Amniotic epithelial cell (primary cell): ENCODE results near the gene PDZD8.
A peak's percentile ranks its signal among the peaks of the same experiment; 100 is the strongest.

Experiments used
- DNase-seq: peaks from one replicate; pipeline ENCODE4 v3.0.0-alpha.2; 2010; ENCODE audit warnings: low read depth

PDZD8 gene

DNA sequence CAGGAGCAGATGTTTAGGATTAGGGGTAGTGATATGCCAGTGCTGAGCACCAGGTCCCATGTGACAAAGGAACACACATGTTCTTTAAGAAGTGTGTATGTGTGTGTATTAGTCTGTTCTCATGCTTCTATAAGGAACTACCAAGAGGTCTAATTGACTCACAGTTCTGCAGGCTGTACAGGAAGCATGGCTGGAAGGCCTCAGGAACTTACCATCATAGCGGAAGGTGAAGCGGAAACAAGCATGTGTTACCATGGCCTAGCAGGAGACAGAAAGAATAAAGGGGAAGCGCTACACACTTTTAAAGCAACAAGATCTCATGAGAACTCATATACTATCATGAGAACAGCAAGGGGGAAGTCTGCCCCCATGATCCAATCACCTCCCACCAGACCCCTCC lies 22.8 kb upstream of the PDZD8 start:
- no peak for DNase-seq

DNA sequence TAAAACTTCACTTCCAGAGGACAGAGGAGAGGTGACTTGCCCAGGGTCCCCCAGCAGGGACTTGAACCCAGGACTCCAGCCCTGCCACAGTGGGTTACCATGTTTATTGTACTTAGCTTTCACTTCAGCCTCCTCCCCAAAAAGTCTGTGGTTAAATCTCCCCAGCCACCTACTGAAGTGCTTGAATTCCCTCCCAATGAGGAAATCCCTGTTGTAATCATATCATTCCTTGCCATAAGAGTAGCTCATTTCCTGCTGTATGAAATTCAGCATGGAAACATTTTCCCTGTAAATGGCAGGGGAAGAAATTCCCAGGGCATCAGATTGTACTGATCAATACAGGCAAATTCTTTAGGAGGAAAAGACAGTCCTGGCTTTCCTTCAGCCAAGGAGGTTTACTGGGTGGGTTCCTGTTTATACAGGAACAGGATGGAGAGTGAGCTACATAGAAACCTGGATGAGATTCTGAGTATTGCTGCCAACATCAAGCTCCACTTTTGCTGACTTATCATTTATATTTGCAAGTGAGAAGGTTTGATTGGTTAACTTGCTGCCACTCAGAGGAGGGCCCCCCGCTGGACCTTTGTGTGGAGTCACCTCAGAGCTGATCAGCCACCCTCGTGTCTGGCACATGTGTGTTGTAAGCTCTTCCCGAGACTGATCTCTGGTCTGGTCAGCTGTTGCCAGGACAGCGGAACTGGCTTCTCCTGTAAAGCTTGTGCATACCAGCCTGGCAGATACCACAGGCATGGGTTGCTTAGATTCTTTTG lies 16.4 kb upstream of the PDZD8 start:
- peak; percentile 47 for DNase-seq

DNA sequence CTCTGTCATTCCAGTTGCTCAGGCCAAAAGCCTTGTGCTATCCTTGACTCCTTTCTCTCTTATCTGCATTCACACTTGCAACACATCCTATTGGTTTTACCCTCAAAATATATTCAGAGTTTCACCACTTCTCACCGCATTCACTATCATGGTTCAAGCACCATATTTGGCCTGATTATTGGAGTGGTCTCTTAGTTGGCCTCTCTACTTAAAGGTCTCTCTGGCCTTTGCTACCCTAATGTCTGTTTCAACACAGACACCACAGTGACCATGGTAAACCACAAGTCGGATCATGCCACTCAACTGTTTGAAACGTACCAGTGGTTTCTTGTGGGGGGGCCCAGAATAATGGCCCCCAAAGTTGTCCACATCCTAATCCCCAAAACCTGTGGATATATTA lies 15.2 kb upstream of the PDZD8 start:
- no peak for DNase-seq

DNA sequence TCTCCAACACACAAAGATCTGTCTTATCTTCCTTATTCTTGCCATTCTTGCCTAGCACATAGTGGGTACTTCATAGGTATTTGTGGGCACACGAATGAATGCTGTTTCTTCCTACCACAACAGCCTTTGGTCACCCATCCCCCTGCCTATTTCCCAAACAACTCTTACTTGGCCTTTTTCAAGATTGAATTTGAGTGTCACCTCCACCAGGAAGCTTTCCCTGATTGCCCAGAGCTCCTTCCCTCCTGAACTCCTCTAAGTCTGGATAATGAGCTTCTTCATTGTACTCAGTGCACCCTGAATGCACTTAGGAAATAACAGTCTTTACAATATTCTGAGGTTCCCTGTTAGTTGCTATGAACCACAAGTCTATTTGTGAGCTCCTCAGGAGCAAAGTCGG lies 11.6 kb upstream of the PDZD8 start:
- no peak for DNase-seq

DNA sequence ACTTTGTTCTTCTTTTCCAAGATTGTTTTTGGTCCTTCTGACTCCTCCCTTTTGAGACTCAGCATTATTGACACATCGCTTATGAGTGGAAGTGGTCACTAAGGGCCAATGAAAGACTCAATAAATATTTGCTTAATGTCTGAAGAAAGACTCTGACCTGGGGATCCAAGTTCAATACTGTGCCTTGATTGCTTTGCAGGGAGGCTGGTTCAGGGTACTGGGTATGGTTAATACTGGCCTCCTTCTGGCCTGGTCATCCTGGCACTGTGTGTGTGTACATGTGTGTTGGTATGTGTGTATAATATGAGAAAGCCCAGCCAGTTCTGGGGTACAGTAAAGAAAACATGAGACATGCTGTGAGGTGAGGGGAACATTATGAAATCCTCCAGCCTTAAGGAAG lies 7.6 kb upstream of the PDZD8 start:
- no peak for DNase-seq

DNA sequence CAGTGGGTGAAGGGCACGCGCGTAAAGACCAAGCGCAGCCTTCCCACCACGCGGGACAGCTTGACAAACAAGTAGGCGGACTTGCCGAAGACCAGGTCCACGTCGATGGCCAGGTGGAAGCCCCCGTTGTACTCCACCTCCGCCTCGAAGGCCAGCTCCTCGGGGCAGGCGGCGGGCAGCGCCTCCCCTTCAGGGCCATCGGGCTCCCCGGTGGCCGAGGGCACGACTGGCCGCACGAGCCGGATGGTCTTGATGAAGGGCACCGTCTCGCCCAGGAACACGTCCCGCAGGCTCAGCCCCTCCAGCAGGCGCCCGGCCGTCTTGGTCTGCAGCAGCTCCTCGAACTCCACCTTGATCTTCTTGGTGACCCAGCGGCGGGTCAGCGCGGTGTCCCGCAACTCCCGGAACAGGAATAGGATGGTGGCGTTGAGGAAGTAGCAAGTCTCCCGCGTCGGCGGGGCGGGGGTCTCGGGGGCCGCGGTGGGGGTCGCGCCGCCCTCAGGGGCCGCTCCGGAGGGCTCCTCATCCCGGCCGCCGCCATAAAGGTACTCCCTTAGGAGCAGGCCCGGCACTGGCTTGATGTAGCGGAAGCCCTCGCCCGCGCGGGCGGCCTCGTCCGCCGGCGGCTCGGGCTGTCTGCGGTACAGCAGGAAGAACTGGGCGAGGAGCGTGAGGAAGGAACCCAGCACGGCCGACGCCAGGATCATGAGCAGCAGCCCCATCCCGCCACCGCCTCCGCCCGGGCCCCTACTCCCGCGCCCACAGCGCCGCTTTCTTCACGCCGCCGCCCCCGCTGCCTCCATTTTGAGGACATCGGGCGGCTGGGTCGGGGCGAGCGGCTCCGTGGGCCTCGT lies 507 bp downstream of the PDZD8 start:
- peak; percentile 51 for DNase-seq

DNA sequence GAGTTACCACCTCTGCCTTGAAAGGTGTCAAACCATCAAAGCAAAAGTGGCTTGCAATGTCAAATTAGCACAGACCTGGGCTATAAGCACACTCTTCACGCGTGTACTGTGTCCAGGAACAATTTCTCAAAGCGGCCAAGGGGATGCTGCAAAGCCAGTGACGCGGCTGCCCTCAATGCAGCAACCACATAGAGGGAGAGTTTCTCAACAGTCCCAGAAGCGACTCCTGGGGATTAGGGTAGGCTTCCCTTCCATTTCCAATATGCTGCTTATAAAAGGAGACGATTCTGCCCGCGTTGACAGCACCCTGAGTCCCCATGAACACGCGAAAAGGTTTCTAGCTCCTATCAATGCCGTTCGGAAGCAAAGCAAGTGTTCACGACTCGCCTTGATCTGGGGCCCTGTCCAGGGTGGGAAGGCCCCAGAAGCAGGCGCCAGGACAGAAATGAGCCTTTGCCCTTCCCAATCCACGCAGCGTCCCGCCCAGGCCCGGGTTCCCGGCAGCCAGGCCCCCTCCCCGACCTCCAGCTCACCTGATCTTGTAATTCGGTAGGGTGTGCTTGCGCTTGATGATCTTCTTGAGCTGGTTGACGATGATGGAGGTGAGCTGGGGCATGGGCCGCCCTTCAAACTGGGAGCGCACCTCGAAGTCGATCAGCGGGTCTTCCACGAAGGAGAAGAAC lies 1.3 kb downstream of the PDZD8 start:
- DNase-seq, result peak; percentile 55

DNA sequence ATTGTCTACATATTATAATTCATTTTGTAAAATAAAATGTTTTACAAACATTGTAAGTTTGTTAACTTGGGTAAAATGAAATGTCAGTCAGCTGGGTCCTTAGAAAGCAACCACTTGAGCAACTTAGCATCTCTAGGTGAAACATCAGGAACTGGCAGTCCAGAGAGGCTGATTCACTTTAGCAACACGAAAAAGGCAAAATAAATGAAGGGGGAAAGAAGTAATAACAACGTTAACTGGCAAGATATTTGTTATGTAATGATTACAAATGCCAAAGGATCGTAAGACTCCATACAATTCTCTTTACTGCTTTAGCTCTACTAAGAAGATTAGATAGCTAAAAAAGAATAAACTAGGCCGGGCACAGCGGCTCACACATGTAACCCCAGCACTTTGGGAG lies 5.0 kb downstream of the PDZD8 start:
- peak; percentile 72 for DNase-seq

DNA sequence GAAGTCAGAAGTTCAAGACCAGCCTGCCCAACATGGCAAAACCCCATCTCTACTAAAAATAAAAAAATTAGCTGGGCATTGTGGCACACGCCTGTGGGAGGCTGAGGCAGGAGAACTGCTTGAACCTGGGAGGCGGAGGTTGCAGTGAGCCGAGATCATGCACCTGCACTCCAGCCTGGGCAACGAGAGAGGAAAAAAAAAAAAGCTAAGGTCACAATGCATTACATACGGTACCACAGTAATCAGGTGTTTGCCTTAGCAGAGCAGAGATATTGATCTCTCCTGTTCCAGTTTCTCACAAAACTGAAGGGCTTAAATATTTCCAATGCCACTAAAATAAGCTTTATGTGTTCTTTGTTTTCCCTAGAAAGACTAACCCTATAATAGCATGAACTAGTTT lies 7.5 kb downstream of the PDZD8 start:
- DNase-seq, result no peak

DNA sequence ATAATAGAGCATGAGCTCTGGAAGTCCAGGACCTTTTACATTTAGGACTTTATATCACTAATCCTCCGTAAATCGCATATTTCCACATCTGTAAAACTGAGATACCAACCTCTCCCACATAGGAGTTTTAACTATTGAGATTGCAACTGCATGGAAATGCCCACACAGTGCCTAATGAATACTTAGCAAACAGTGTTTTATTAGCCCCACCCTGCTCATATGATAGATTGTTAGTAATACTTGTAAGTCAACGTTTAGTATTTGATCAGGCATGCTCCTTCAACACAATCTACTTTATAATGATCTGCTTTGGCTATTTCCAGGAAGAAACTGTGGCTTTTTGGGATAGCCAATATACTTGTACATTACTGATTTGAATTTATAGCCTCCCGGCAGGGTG lies 8.5 kb downstream of the PDZD8 start:
- no peak for DNase-seq

DNA sequence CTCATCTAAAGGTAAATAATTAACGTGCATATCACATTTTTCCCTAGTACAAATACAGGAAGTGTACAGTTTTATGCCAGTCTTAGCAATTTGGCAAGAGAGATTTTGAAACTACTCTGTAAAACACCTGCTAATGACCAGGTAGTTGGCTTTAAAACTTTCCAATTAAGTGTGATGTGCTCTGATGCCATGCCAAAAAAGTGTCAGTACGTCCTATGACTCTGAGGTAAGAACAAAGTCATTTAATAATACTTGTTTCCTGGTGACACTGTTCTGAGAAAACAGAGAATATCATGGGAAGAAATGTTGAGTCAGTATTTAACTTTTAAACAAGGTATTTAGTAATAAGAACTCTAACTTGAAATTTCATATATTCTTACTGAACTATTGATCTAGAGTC lies 9.6 kb downstream of the PDZD8 start:
- DNase-seq, result no peak

DNA sequence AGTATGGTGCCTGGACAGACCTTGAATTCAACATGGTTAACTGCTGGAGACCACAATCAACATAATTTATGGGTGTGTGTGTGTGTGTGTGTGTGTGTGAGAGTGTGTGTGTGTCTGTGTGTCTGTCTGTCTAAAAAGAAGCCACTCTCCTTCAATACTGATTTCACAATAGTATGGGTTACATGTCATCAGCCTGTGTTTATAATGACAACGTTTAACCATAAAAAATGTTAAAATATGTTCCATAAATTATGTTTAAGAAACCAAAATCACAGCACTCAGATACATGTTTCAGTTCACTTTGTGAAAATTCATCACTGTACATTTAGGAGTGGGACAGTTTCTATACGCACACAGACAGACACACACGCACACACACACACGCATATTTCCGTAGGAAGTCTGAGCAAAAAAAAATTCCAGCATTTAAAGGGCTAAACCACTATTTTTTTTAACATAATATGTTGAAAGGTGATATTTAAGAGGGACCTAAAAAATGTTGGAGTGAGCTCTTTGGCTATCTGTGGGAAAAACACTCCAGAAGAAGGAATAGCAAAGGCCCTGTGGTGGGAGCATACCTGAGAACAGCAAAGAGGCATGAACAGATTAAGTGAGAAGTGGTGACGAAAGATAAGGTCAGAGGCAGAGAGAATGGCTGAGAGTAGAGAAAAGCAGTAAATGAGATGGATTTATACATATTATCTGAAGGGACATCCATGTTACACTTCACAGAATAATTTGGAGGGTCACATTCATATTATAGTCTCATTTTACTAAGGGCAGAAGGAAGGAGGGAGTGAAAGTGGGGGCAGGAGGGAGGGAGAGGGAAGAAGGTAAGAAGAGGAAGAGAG lies 10.9 kb downstream of the PDZD8 start:
- DNase-seq, result peak; percentile 57

DNA sequence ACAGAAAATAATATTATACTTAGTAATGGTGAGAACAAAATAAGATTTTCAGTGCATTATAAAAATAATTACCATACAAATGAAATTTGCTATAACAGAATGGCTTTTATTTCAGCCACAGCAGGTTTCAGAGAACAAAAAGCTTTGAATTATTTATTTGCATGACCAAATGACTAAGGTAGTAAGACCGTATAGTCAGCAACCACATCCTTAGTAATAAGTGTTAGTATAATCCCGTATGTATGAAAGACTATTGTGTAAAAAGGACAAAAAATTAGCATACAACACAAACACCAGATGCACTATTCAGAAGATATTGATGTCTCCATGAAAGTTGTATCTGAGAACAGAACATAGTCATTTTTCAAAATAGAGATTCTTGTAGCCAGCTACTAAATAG lies 12.2 kb downstream of the PDZD8 start:
- DNase-seq, result peak; percentile 79

DNA sequence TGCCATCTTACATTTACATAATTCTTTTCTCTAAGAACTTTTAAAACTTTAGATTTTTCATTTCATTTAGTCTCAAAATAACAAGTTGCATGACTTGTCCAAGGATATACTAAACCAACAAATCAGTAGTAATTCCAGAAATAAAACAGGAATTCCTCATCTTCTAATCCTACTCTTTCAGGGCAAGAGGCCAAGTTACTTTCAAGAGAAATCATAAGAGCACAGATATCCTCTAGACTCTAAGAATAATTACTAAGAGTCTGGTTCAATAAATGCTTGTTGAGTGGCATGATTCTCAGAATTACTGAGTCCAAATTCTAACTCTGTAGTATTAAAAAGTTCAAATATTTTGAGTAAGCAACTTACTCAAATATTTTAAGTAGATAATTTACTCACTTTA lies 12.9 kb downstream of the PDZD8 start:
- DNase-seq, result peak; percentile 49

DNA sequence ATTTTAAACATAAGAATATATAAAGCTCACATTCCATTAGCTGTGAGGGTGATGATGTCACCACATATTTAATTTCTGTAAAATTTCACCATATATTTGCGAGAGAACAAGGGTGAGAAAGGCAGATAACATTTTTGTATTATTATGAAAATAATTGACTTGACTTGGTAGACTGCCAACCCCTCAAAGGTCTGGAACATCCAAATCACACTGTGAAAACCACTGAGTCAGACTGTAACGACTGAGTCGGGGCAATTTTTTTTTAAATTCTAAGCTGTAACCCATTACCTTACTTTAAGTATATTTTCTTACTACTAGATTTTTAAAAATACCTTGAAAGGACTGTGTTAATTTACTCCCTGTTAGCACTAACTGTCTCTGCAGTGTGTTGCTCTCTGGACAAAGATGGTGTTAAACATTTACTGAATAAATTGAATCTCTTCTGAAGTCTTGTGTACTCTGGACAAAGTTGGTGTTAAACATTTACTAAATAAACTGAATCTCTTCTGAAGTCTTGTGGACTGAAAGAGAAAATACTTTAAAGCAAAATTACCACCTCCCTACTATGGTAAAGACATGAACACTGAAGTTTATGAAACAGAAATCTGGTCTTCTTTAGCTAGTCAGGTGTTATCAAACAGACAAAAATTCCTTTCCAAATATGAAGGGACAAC lies 14.1 kb downstream of the PDZD8 start:
- peak; percentile 27 for DNase-seq

DNA sequence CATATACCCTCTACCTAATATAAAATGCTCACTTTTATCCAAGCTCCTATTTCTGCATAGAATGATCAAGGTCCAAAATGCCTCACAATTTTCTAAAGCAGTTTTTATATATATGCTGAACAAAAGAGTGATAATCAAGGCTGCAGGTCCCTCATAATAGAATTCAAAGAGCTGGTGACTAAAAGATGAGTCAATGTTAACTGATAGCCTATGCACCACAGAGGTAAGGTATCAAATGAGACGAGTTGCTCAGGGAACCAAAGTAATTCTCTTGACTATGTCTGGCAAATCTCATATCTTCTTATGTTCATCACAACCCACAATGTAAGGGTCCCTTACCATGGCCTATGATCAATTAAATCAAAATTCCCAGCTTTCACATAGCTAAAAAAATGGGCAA lies 15.2 kb downstream of the PDZD8 start:
- DNase-seq, result no peak

DNA sequence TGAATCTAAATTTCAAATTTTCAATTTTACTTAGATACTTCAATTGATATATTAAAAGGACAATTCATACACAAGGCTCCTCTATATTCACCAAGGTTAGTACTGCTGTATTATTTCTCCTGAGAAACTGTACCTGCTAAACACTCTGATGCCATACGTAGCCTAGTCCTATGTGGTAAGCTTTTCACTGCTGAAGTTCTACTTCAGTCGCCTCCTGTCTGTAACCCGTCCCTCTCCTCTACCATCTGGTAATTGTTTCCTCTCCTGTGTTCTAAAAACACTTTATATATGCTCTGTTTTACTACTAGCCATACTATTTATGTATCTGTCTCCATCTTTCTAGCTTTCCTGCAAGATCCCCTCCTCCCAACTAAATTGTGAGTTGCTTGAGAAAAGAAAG lies 20.2 kb downstream of the PDZD8 start:
- no peak for DNase-seq

DNA sequence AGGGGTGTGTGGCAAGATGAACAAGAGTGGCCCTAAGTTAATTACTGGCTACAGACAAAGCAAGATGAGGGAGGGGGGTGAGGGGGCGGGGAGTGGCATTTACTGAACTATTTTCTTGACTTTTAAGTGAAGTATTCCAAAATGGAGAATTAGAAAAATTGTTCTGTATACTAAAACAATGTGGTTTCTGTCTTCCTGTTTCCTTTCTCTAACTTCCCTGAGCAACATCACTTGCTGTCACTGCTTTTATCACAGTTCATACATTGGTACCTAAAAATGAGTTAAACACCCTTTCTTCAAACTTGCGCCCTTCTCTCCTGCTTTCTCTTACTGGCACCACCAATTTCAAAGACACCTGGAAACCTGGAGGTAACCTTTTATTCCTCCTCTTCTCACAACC lies 21.6 kb downstream of the PDZD8 start:
- DNase-seq, result no peak

DNA sequence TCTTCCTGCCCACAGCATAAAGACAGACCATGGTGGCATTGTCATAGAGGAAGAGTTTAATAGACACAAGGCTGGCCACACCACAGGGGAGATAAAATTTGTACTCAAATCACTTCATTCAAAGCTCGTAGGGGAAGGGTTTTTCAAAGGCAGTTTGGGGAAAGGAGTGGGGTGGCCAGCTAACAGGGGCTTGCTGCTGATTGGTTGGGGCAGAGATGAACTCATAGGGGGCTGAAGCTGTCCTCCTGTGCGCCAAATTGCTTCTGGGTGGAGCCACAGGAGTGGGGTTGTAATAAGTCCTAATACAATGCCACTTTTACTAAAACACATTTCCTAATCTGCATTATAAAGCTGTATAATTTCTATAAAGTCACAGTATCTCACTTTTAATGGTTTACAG lies 22.5 kb downstream of the PDZD8 start:
- no peak for DNase-seq

DNA sequence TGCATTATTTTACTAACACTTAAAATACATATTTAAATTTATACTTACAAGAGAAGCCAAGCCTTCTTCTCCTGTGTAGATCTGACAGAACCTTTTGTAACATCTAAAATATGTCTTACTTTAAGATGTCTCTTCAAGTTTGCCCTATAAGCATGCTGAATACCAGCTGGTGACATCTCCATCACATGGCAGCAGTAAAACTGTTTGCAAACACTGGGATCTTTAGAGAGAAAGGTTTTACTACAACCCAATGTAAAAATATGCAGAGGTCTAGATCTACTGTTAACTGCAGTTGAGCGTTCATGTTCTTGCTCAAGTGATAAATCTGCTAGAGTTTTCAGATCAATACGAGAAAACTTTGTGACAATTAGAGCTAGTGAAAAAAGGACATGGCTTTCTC lies 23.2 kb downstream of the PDZD8 start:
- DNase-seq, result no peak

DNA sequence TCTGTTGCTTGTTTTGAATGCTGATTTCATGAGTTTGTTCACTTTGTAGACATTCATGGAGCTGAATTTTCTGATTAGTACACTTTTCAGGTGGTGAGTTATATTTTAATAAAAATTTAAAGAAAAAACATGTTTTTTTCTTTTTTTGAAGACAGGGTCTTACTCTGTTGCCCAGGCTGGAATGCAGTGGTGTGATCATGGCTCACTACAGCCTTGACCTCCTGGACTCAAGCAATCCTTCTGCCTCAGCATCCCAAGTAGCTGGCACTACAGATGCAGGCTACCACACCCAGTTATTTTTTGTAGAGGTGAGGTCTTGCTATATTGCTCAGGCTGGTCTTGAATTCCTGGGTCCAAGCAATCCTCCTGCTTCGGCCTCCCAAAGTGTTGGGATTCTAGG lies 23.7 kb downstream of the PDZD8 start:
- no peak for DNase-seq

DNA sequence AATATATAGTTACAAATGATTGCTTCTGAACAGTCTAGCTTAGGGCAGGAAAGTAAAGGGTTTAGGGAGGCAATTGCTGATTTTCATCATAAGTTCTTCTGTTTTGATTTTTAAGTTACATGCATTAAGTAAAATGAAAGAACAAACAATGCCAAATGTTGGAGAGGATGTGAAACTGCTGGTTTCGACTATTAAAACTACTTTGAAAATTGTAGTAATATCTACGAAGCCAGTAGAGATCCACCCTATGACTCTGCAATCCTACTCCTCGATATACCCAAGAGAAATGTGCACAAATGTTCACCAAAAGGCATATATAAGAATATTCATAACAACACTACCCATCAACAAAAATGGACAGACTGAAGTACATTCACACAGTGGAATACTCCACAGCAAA lies 24.3 kb downstream of the PDZD8 start:
- DNase-seq, result no peak
